H1 (cell line): ENCODE data around the gene AOC1. TPM values are rescaled to one million over a fixed set of nuclear protein-coding genes. Genes with fewer than 3 reads are reported as not detected.

Experiments used
- CTCF ChIA-PET: fragments of 300-600 bp; sonication (Branson Sonifier 250); formaldehyde crosslinking; loops from one replicate; lab custom pipeline; 2021; ENCODE audit not compliant: partially characterized antibody; lab: Charles Lee
- POLR2A ChIA-PET: fragments of 300-600 bp; sonication (Branson Sonifier 250); formaldehyde crosslinking; loops from one replicate; lab custom pipeline; 2021; ENCODE audit warnings: inconsistent platforms; ENCODE audit not compliant: partially characterized antibody; lab: Charles Lee
- DNase-seq, 2 experiments: peaks; one replicate each; pipeline versions ENCODE4 v3.0.0 to v3.0.0-alpha.2; 2010 to 2022; ENCODE audit warnings: low spot score in 2 of 2, low read depth in 1 of 2, mixed read lengths in 1 of 2
- FAIRE-seq: peaks from 2 replicates; lab custom pipeline; 2011; peaks lifted over from hg19 to GRCh38; lab: Jason Lieb, UNC
- H2AFZ ChIP-seq: 2 replicates; pipeline ENCODE4 v1.8.1; 2012; ENCODE audit warnings: low read length, inconsistent platforms
- H2AK5ac ChIP-seq: 2 replicates; pipeline ENCODE4 v1.6.1; 2013; ENCODE audit warnings: low read depth, low read length
- H2BK120ac ChIP-seq: replicated peaks from 2 replicates; pipeline ENCODE3; 2013; ENCODE audit warnings: low read depth, low read length, inconsistent platforms
- H2BK12ac ChIP-seq: 2 replicates; pipeline ENCODE4 v1.6.1; 2013; ENCODE audit warnings: low read depth, low read length
- H2BK15ac ChIP-seq: 2 replicates; pipeline ENCODE4 v1.6.1; 2013; ENCODE audit warnings: low read length
- H2BK20ac ChIP-seq: 2 replicates; pipeline ENCODE4 v1.6.1; 2013; ENCODE audit warnings: low read length
- H2BK5ac ChIP-seq: 2 replicates; pipeline ENCODE4 v1.6.1; 2013; ENCODE audit warnings: low read depth, low read length
- H3K14ac ChIP-seq: 2 replicates; pipeline ENCODE4 v1.6.1; 2013; ENCODE audit warnings: inconsistent platforms; ENCODE audit not compliant: insufficient read length
- H3K18ac ChIP-seq: 2 replicates; pipeline ENCODE4 v1.6.1; 2013; ENCODE audit warnings: low read length; ENCODE audit errors: extremely low read depth
- H3K23ac ChIP-seq: 2 replicates; pipeline ENCODE4 v1.6.1; 2013; ENCODE audit warnings: inconsistent platforms; ENCODE audit not compliant: insufficient read length
- H3K23me2 ChIP-seq: 2 replicates; pipeline ENCODE4 v1.6.1; 2013; ENCODE audit warnings: low read depth, low read length
- H3K27ac ChIP-seq: 2 replicates; pipeline ENCODE4 v1.6.1; 2011; ENCODE audit warnings: low read depth, low read length, inconsistent platforms
- H3K27me3 ChIP-seq, 4 experiments: replicated peaks in 1 of 4; 1 replicate in 1 of 4; 2 replicates in 3 of 4; pipeline versions ENCODE4 v1.6.1 to v1.8.1; 2011 to 2013; ENCODE audit warnings: low read length in 3 of 4, mild to moderate bottlenecking in 3 of 4, inconsistent platforms in 2 of 4, mixed read lengths in 2 of 4, moderate library complexity in 1 of 4; ENCODE audit not compliant: control insufficient read depth in 3 of 4, insufficient read depth in 3 of 4; ENCODE audit errors: extremely low read depth in 1 of 4
- H3K36me3 ChIP-seq, 4 experiments: 2 replicates each; pipeline versions ENCODE4 v1.6.1 to v1.8.1; 2011 to 2013; ENCODE audit warnings: mild to moderate bottlenecking in 4 of 4, low read length in 3 of 4, moderate library complexity in 2 of 4, control low read depth in 1 of 4, inconsistent platforms in 1 of 4; ENCODE audit not compliant: insufficient read depth in 4 of 4, control insufficient read depth in 2 of 4
- H3K4ac ChIP-seq: replicated peaks from 2 replicates; pipeline ENCODE3; 2013; ENCODE audit warnings: low read length, low read depth, mixed read lengths, inconsistent platforms; ENCODE audit not compliant: insufficient read length
- H3K4me1 ChIP-seq, 4 experiments: replicated peaks in 1 of 4; 1 replicate in 1 of 4; 2 replicates in 3 of 4; pipeline versions ENCODE4 v1.6.1 to v1.8.1; 2011 to 2013; ENCODE audit warnings: low read length in 3 of 4, inconsistent platforms in 2 of 4, mixed read lengths in 1 of 4; ENCODE audit not compliant: insufficient read depth in 4 of 4, control insufficient read depth in 3 of 4
- H3K4me2 ChIP-seq, 2 experiments: 2 replicates each; pipeline versions ENCODE4 v1.6.1 to v1.8.1; 2011 to 2013; ENCODE audit warnings: low read depth in 2 of 2, low read length in 2 of 2, control low read depth in 1 of 2, inconsistent platforms in 1 of 2, mild to moderate bottlenecking in 1 of 2; ENCODE audit not compliant: insufficient read depth in 1 of 2
- H3K4me3 ChIP-seq, 4 experiments: fragments of 200-600, 300-600 bp in 1 of 4; sonication (generic), shearing (Covaris generic), sonication (Bioruptor Twin) in 1 of 4; 2 replicates each; pipeline versions ENCODE4 v1.5.1 to v1.8.1; 2011 to 2016; ENCODE audit warnings: low read length in 4 of 4, low read depth in 3 of 4, control low read depth in 2 of 4, inconsistent platforms in 2 of 4, mild to moderate bottlenecking in 2 of 4, mixed read lengths in 1 of 4, moderate library complexity in 1 of 4; ENCODE audit not compliant: insufficient read depth in 2 of 4; ENCODE audit errors: extremely low read depth in 1 of 4
- H3K56ac ChIP-seq: replicated peaks from 2 replicates; pipeline ENCODE3; 2013; ENCODE audit warnings: low read depth, mild to moderate bottlenecking, mixed read lengths, low read length, inconsistent platforms; ENCODE audit not compliant: insufficient read length
- H3K79me1 ChIP-seq: 2 replicates; pipeline ENCODE4 v1.6.1; 2013; ENCODE audit warnings: low read depth, low read length, control low read depth
- H3K79me2 ChIP-seq, 2 experiments: 2 replicates each; pipeline versions ENCODE4 v1.6.1 to v1.8.1; 2012 to 2013; ENCODE audit warnings: low read length in 2 of 2, mild to moderate bottlenecking in 2 of 2, inconsistent platforms in 1 of 2; ENCODE audit not compliant: insufficient read depth in 2 of 2, control insufficient read depth in 1 of 2
- H3K9ac ChIP-seq, 4 experiments: replicated peaks in 1 of 4; 1 replicate in 1 of 4; 2 replicates in 3 of 4; pipeline versions ENCODE4 v1.6.1 to v1.8.1; 2011 to 2013; ENCODE audit warnings: low read depth in 3 of 4, low read length in 3 of 4, control low read depth in 2 of 4, mild to moderate bottlenecking in 2 of 4, moderate library complexity in 2 of 4, inconsistent platforms in 1 of 4; ENCODE audit errors: extremely low read depth in 1 of 4
- H3K9me3 ChIP-seq, 2 experiments: 2 replicates each; pipeline versions ENCODE4 v1.6.1 to v1.8.1; 2012 to 2013; ENCODE audit warnings: mild to moderate bottlenecking in 2 of 2, moderate library complexity in 2 of 2, control low read depth in 1 of 2, inconsistent platforms in 1 of 2, low read depth in 1 of 2, low read length in 1 of 2, mixed read lengths in 1 of 2; ENCODE audit not compliant: insufficient read depth in 2 of 2
- H4K20me1 ChIP-seq, 2 experiments: replicated peaks in 1 of 2; 2 replicates each; pipeline versions ENCODE3 to v1.8.1; 2011 to 2013; ENCODE audit warnings: inconsistent platforms in 2 of 2, low read length in 2 of 2, mild to moderate bottlenecking in 1 of 2; ENCODE audit not compliant: insufficient read depth in 2 of 2, control insufficient read depth in 1 of 2
- H4K5ac ChIP-seq: 2 replicates; pipeline ENCODE4 v1.6.1; 2013; ENCODE audit warnings: low read length, low read depth, mixed read lengths, inconsistent platforms; ENCODE audit not compliant: insufficient read length
- H4K8ac ChIP-seq: 2 replicates; pipeline ENCODE4 v1.8.0; 2013; ENCODE audit warnings: mild to moderate bottlenecking, moderate library complexity, low read length, inconsistent platforms; ENCODE audit not compliant: insufficient read depth; ENCODE audit errors: extremely low read depth
- H4K91ac ChIP-seq: replicated peaks from 2 replicates; pipeline ENCODE3; 2013; ENCODE audit warnings: low read length, mixed read lengths, inconsistent platforms; ENCODE audit not compliant: insufficient read length
- ATF2 ChIP-seq: IDR thresholded peaks from 2 replicates; pipeline ENCODE4 v1.6.1; 2012; ENCODE audit warnings: low read length, inconsistent platforms
- ATF3 ChIP-seq: IDR thresholded peaks from 2 replicates; pipeline ENCODE4 v1.6.1; 2011; ENCODE audit warnings: low read depth, mild to moderate bottlenecking, low read length; ENCODE audit not compliant: insufficient read depth
- BACH1 ChIP-seq: IDR thresholded peaks from 2 replicates; pipeline ENCODE4 v1.6.1; 2012; ENCODE audit warnings: low read length, improper control_type of control experiment
- BCL11A ChIP-seq, 2 experiments: IDR thresholded peaks; one replicate each; pipeline ENCODE4 v1.6.1; 2011; ENCODE audit warnings: low read depth in 2 of 2, low read length in 2 of 2, mild to moderate bottlenecking in 2 of 2
- CHD1 ChIP-seq: IDR thresholded peaks from 2 replicates; pipeline ENCODE4 v1.6.1; 2012; ENCODE audit warnings: low read depth, low read length, improper control_type of control experiment
- CTBP2 ChIP-seq: IDR thresholded peaks from 2 replicates; pipeline ENCODE4 v1.7.0; 2011; ENCODE audit warnings: borderline replicate concordance, mild to moderate bottlenecking, moderate library complexity, mixed read lengths, low read length; ENCODE audit not compliant: insufficient read depth, insufficient read length
- GABPA ChIP-seq: IDR thresholded peaks from 2 replicates; pipeline ENCODE4 v1.6.1; 2011; ENCODE audit warnings: mild to moderate bottlenecking, low read length, moderate library complexity, borderline replicate concordance; ENCODE audit not compliant: insufficient read depth
- PHF8 ChIP-seq: fragments of 200-600 bp; sonication (generic); conservative IDR thresholded peaks from 2 replicates; pipeline ENCODE4 v1.7.1; 2012; ENCODE audit warnings: low read depth, mild to moderate bottlenecking, inconsistent platforms, low read length, moderate library complexity
- RFX5 ChIP-seq: IDR thresholded peaks from 2 replicates; pipeline ENCODE4 v1.6.1; 2011; ENCODE audit warnings: low read depth, low read length, improper control_type of control experiment, borderline replicate concordance
- SIRT6 ChIP-seq: IDR thresholded peaks from one replicate; pipeline ENCODE4 v1.7.1; 2012; ENCODE audit warnings: low read length, inconsistent platforms
- SRF ChIP-seq: IDR thresholded peaks from 2 replicates; pipeline ENCODE4 v1.6.1; 2011; ENCODE audit warnings: mild to moderate bottlenecking, low read depth, low read length, moderate library complexity
- WGBS, 2 experiments: shearing (Covaris generic) in 1 of 2; methylation state at CpG; one replicate each; pipeline versions ENCODE4 v1.1.6 to v1.1.7; 2013 to 2015; ENCODE audit warnings: low lambda C conversion rate in 2 of 2, mixed read lengths in 2 of 2, inconsistent platforms in 1 of 2, low coverage in 1 of 2, missing lambda C conversion rate in 1 of 2; ENCODE audit not compliant: insufficient replicate concordance in 2 of 2, insufficient coverage in 1 of 2, insufficient read length in 1 of 2; ENCODE audit errors: extremely low coverage in 1 of 2, missing lambda C conversion rate in 1 of 2; 5-methylcytosine and 5-hydroxymethylcytosine counted together
- polyA plus RNA-seq, 7 experiments: library from polyadenylated mRNA; depleted of rRNA in 3 of 7; stranded (reverse) in 5 of 7; unstranded in 2 of 7; fragments of >200 nt in 5 of 7; fragments of 200-250 nt in 2 of 7; gene quantifications; 1 replicate in 5 of 7; 2 replicates in 1 of 7; 4 replicates in 1 of 7; pipeline versions ENCODE4 v1.2.1 to v1.2.3, GENCODE V29; 2011 to 2013; ENCODE audit warnings: missing spikeins in 2 of 7, mixed read lengths in 2 of 7
- total RNA-seq: library from RNA; stranded (reverse); fragmentation: NEBNext Ultra II Directional; extraction: Animal tissue kit (Norgen Biotek cat#: 25700); gene quantifications from 2 replicates; pipeline ENCODE4 v1.2.1, GENCODE V29; 2021

AOC1 gene
- total and polyA plus RNA-seq, 2 of the 8 experiments (the other 6 are each of a cell fraction or from before 2014, with no cell fraction given), result 0.15 to 0.17 TPM

- H4K91ac ChIP-seq, result no peak overlapping the region
- 74% methylated on average over 7 of the region's 7 CpGs; no CpG with 5 or more reads in 1 of the 2 experiments for WGBS, 2 experiments
- H3K4ac ChIP-seq, result no peak overlapping the region
- no peak overlapping the region for H4K5ac ChIP-seq
- no peak overlapping the region for H3K56ac ChIP-seq
- no peak overlapping the region for H3K4me3 ChIP-seq
- H3K4me2 ChIP-seq, result no peak overlapping the region
- TF ChIP-seq ATF2 (no peak), PHF8 (no peak), GABPA (no peak), BCL11A (IDR thresholded peaks at IDR 0.05; ENCODE audit: low read depth in 2 of 2, low read length in 2 of 2) (no peak), RFX5 (no peak), CHD1 (no peak), CTBP2 (no peak), SRF (no peak), BACH1 (no peak), ATF3 (no peak), SIRT6 (no peak)
- H3K79me2 ChIP-seq, result no peaks in the 10 kb centered on the region
- no peak overlapping the region for H2BK5ac ChIP-seq
- H2AFZ ChIP-seq, result no peak overlapping the region
- H3K14ac ChIP-seq, result no peak overlapping the region
- no peak overlapping the region for H2AK5ac ChIP-seq
- H3K23me2 ChIP-seq, result no peaks in the 10 kb centered on the region
- no peak overlapping the region for H3K23ac ChIP-seq
- H3K4me1 ChIP-seq, result no peaks in the 10 kb centered on the region
- no peaks in the 10 kb centered on the region for H3K9me3 ChIP-seq
- no peak overlapping the region for H3K27ac ChIP-seq
- no peaks in the 10 kb centered on the region; a peak in 1 of 7 replicates for H3K27me3 ChIP-seq
- H3K9ac ChIP-seq, result no peak overlapping the region
- no peaks in the 10 kb centered on the region for H4K20me1 ChIP-seq
- H2BK15ac ChIP-seq, result no peak overlapping the region
- H3K79me1 ChIP-seq, result no peaks in the 10 kb centered on the region
- H2BK120ac ChIP-seq, result no peak overlapping the region
- CTCF ChIA-PET, result interaction anchor here (0.8 kb wide), 1 partner anchor 40 kb away, joined by 3 read pairs; no protein-coding TSS in a partner anchor
- no peak overlapping the region for H2BK20ac ChIP-seq
- FAIRE-seq (no peak), DNase-seq (no peak)
- H3K18ac ChIP-seq, result no peak overlapping the region
- no peaks in the 10 kb centered on the region for H3K36me3 ChIP-seq
- H2BK12ac ChIP-seq, result no peak overlapping the region
- POLR2A ChIA-PET, result no interaction called here
- no peak overlapping the region for H4K8ac ChIP-seq
Observed at GRCh38 chr7:150838965-150839650, 13.2 kb upstream of the AOC1 start.
